Uterus (tissue), 2 donors: ENCODE data around the gene WDFY1.

Source experiments
- CTCF ChIP-seq, 4 experiments: fragments of 200-600 bp in 2 of 4; fragments of 450-650 bp in 2 of 4; sonication (generic) in 2 of 4; IDR thresholded peaks; one replicate each; pipeline ENCODE4 v1.5.1; 2016 to 2019; ENCODE audit warnings: antibody characterized with exemption in 4 of 4, mild to moderate bottlenecking in 2 of 4, moderate library complexity in 1 of 4
- POLR2A ChIP-seq, 2 donors: fragments of 450-650 bp; IDR thresholded peaks; one replicate each; pipeline ENCODE4 v1.6.1; 2016; ENCODE audit warnings: antibody characterized with exemption in 2 of 2, mild to moderate bottlenecking in 1 of 2, moderate library complexity in 1 of 2

- no peak for TF ChIP-seq CTCF (IDR thresholded peaks at IDR 0.05)
- TF ChIP-seq POLR2A (IDR thresholded peaks at IDR 0.05): no peak
These were observed 27.5 kb upstream of the WDFY1 start for GRCh38 chr2:223972656-223973102.
